HG02763 (cell line): Measurements from ENCODE around the gene SYNGR2.

Experiments used
- ATAC-seq: cut with Tn5 transposase; IDR thresholded peaks from one replicate; pipeline ENCODE4 v1.9.1; 2021; ENCODE audit warnings: mild to moderate bottlenecking, moderate library complexity; ENCODE audit not compliant: unreplicated experiment

SYNGR2 gene

DNA sequence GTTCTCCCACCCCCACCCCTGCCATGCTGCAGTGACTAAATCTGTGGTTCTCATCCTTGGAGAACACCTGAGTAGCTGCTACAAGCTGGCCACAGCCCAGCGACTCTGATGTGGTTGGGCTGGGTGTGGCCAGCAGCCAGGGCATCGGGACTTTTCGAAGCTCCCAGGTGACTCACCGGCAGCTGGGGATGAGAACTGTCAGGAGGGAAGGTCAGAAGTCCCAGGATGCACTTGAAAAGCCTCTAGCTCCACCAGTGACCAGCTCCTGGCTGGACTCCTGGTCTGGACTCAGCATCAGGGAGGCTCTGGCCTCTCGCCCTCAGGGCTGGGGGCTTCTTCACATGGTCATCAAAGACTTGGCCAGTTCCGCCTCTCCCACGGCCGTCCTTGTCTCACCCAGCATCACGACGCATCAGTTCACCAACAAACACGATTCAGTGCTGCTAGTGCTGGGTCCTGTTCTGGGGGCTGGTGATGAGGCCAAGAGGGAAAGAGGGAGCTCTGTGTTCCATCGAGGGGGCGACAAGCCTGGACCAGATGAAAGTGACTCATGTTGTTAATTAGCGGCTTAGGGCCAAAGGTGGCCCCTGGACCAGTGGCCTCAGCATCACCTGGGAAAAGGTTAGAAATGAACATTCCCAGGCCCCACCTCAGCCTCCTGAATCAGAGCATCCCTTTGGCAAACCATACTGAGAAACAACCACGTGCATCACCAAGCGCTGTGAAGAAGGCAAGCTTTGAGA is 26.1 kb upstream of the SYNGR2 start:
- ATAC-seq = no peak

DNA sequence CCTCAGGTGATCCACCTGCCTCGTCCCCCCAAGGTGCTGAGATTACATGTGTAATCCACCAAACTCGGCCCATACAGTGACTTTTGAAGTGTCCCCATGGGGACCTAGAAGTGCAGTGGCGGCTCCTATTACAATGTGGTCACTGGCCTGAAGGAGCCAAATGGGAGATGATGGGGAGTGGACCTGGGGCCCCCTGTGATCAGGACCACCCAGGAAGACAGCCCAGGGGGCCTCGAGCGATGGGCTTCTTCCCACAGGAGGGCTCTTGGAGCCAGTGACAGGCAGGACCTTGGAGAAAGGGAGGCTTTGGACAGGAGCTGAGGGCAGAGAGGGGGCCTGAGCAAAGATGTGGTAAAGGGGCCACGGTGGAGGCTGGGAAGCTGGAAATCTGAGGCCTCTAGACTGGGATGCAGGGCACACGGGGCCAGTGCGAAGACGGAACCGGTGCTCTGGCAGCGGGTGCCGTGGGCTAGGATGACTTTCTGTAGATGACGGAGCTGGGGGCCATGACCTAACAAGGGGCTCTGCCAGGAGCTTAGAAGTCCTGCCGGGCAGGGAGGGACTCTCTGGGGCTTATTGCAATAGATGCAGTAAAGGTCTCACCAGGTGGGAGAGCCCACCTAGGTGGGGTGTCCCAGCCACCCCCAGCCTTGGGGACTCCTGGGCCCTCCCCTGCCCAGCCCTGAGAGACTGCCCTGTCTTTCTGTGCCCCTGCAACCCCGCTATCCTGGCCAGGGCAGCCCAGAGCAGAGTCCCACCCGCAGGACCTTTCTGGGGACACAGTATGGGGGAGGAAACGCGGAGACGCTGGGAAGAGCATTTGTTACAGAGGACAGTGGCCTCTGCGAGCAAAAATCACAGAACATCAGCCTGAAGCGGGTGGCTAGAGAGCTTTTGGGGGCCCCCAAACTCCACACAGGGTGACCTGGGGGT is 24.9 kb upstream of the SYNGR2 start:
- no peak for ATAC-seq

DNA sequence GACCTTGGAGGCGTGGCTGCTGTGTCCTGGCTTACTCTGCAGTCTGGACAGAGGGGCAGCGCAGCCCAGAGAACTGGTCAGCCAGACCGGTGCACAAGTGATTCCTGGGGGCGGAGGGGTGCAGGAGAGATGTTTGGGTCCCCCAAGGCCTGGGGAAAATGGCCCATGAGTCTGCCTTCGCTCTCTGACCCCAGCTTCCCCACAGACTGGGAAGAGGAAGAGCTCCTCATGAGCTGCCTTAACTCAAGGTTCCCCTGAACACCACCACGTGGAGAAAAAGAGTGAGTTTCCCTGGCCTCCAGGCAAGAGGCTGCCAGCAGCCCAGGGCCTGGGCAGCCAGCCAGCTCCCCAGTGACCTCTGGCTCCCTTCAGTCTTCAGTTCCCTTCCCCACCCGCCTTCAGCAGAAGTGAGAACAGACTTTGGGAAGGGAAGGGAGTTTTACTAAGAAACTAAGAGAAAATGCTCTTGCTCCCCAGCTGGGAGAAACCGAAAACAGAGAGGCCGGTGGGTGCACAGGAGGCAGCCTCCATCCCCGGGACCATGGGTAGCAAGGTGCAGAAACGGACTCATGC is 24.1 kb upstream of the SYNGR2 start:
- no peak for ATAC-seq

DNA sequence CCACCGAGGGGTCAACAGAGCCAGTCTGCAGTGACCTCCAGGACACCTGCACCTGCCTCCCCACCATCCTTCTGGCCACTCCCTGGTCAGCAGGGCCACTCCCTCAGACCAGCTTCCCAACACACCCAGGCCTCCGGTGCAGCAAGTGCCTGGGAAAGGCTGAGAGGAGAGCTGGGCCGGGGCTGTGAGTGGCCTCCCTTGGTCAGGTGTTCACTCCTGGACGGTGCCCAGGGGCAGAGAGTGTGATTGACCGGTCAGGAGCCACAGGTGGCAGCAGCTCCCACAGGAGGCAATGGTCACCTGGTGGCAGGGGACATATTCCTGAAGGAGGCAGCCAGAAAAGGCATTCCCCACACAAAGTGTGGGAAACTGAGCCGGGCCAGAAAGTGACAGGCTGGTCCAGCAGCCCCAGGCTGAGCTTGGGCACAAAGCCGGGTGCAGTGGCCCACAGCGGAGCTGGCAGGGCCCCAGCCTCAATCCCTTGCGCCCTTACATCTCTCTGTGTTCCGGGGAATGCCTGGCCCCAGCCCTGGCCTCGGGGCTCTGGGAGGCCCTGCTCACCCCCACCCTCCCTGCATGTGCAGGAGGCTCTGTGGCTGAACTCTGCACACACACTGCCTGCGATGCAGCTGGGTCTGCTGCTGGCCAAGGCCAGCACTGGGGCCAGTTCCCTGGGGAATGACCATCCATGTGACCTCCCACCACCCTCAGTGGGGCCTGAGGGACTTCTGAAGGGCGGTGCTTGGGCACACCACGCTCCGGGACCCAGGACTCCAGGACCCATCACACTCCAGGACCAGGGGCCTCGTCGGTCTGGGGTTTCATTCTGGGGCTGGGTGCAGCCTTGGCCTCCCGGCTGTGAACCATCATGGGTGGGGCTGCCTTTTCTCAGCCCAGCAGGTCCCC is 23.4 kb upstream of the SYNGR2 start:
- no peak for ATAC-seq

DNA sequence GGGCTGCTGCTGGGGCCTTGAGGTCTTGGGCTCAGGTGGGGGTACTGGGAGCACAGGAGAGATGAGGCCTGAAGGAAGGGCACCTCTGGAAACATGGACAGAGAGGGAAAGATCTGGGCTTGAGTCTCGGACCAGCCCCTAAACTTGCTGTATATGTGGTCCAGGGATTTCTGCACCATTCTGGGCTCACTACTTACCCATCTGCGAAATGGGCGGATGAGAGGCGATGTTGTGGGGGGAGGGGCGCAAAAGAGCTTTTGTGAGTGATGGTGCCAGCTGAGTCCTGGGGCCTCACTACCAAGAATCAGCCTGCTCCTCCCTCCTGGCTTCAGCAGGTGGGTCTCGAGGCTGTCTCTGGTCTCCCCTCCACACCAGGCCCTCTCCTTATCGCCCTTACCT is 21.9 kb upstream of the SYNGR2 start:
- no peak for ATAC-seq

DNA sequence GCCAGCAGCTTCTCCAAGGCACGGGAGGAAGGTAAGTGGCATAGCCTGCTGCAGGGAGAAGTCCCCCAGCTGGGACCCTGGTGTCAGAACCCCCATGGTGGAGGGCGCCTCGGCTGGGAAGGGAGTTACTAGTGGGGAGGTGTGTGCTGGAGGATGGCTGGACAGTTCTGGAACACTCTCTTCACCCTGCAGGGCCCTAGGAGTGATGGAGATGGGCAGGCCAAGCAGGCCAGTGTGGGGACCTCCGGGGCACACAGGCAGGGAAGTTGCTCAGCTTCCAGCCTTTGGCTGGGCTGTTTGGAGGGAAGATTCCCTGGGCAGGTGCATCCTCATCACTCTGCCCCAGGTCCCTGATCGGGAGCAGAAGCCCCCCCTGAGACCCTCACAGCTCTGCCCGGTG is 21.5 kb upstream of the SYNGR2 start:
- no peak for ATAC-seq

DNA sequence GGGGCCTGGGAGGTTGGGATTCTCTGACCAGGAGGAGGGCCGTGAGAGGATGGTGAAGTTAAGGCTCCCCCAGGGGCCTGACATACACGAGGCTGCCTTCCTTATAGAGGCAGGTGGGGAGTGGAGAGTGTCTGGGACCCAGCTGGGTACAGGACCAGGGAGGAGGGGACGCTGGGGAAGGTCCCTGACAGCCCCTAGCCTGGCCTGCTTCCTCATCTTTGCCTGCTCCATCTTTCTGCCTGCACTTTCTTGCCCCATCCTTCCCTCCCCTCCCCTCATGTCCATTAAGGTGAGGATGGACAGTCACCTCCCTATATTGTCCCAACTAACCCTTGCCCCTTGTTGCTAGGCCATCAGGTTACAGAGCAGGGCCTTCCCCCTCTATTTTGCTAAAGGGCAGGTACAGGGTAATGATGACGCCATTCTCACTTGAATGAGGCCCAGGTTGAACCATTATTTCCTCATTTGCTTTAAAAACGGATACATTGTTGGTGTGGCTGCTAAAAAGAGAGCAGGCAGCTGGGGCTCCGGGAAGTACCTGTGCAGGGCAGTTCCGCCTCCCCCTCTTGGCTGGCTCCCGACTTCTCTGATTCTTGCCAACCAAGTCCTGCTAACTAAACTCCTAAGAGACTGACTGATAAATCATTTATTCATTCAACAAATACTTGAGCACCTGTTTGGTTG is 20.9 kb upstream of the SYNGR2 start:
- ATAC-seq = peak; percentile 46

DNA sequence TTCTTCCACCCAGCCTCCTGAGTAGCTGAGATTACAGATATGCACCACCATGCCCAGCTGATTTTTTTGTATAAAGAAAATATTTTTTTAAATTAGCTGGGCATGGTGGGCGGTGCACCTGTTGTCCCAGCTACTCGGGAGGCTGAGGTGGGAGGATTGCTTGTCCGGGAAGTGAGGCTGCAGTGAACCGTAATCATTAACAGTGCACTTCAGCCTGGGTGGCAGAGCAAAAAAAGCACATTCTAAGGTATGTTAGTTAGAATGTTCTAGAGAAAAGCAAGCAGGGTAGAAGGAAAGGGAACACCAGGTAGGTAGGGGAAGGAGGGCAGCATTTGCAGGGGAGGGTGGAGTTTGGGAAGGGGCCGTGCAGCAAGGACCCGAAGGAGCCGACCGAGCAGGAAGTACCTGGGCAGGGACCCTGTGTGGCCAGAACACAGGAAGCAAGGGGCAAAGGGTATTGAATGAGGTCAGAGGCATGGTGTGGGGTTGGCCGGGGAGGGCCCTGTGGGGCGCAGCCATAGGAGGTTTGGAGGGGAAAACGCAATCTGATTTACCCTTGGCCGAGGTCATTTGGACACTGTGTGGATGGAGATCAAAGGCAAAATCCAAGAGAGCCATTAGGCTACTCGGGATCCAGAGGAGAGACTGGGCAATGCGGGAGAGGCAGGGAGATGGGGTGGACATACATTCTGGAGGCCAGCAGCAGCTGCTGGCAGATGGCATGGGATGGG is 19.9 kb upstream of the SYNGR2 start:
- no peak for ATAC-seq

DNA sequence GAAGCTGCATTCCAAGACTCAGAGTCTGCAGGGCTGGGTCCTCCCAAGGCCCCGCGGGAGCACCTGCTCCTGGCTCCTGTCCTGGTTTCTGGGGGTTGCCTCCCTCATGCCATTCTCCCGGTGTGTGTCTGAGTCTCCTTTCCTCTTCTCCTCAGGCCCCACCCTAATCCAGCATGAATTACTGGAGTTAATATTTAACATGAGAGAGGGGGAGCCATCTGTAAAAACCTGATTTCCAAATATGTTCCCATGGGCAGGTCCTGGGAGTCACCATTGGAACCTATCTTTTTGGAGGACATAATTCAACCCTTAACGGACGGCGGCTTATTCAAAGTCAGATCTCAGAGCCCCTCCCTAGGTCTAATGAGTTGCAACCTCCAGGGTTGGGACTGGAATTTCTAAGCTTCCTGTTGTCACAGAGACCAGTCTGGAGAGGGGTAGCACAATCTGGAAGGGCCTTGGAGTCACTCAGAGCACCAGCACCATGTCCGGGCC is 16.8 kb upstream of the SYNGR2 start:
- no peak for ATAC-seq

DNA sequence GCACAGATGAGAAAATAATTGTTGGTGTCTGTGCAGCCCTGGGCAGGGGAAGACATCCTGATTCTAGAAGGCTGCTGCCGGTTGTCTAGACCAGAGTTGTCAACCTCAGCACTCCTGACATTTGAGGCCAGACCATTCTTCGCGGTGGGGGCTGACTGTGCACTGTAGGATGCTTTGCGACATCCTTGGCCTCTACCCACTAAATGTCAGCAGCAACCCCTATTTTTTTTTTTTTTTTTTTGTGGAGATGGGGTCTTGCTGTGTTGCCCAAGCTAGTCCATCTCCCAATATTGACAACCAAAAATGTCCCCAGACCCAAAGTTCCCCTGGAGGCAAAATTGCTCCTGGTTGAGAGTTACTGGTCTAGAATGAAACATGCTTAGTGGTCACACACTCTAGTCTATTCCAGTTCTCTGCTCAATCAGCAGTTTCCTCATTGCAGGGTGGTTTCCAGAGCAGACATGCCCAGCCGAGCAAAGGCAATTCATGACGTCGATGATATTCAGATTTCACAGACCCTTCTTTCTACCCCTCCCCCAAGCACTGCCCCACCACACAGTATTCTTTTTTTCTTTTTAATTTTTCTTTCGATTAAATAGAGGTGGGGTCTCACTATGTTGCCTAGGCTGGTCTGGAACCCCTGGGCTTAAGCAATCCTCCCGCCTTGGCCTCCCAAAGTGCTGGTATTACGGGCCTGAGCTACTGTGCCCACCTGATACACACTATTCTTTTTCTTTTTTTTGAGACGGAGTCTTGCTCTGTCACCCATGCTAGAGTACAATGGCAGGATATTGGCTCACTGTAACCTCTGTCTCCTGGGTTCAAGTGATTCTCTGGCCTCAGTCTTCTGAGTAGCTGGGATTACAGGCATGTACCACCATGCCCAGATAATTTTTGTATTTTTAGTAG is 13.2 kb upstream of the SYNGR2 start:
- ATAC-seq = peak; percentile 48

DNA sequence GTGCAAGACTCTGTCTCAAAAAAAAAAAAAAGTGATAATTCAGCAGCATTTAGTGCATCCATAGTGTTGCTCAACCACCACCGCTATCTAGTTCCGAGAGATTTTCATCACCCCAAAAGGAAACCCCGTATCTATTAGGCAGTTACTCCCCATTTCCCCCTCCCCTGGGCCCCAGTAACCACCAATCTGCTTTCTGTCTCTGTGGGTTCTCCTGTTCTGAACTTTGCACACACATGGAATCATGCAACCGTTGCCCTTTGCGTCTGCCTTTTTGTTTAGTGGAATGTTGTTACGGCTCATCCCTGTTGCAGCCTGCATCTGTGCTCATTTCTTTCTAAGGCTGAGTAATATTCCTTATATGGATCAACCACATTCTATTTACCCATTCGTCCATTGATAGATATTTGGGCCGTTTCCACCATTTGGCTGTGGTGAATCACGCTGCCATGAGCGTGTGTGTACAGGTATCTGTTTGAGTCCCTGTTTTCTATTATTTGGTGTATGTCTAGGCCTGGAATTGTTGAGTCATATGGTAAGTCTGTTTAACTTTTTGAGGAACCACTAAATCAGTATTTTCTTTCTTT is 8.7 kb upstream of the SYNGR2 start:
- ATAC-seq = no peak

DNA sequence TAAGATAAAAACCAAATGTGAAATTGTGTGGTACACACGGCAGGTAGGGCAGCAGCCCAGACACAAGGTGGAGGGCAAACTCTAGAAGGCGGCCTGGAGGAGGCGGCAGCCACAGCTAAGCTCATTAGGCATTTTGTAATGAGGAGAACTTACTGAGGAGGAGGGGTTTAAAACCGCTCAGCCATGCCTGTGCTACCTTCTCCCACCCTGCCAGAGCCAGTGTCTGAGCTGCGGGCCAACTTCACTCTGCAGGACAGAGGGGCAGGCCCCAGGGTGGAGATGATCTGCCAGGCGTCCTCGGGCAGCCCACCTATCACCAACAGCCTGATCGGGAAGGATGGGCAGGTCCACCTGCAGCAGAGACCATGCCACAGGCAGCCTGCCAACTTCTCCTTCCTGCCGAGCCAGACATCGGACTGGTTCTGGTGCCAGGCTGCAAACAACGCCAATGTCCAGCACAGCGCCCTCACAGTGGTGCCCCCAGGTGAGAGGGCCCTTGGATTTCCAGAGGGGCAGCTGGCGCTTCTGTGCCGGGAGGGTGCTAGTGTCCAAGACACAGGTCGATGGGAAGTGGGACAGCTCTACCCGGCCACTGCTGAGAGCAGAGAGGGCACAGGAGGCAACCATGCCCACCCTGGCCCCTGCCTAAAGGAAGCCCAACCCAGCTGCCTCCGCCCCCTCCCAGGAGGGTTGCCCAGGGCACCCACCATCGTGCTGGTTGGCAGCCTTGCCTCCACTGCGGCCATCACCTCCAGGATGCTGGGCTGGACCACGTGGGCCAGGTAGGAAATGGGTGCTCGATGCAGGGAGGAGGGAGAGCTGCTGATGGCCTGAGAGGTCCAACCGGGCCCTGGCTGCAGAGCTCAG is 4.3 kb upstream of the SYNGR2 start:
- no peak for ATAC-seq

DNA sequence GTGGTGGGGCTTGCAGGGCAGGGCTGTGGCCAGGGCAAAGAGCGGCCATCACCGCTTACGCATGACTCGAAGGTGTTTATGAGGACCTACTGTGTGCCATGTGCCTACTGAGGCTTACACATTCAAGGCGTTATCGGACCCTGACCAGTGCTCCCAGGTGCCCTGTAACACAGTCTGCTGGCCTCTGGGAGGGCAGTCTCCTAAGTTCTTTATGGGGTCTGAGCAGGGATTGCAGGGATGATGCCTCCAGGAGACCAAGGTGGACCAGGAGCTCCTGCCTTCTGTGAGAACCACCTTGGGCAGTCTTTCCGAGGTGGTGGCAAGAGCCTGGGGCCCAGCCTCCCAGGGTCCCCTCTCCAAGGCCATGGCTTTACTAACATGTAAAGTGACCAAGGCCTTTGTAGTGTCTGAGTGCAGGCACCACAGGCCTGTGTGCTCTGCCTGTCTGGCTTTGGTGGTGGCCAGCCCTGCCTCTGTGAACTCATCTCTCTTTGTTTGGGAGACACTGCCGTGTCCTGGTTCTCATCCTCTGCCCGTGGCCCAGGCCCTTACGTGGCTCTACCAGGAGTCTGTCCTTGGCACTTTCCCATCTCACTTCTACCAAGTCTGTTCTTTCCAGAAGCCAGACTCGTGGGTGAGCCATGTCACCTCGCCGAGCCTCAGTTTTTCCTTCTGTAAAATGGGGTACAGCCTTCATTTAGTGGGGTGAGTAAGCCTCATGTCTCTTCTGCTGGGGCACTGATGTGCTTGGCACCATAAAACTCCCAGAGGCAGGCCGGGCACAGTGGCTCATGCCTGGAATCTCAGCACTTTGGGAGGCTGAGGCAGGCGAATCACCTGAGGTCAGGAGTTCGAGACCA is 3.4 kb upstream of the SYNGR2 start:
- no peak for ATAC-seq

DNA sequence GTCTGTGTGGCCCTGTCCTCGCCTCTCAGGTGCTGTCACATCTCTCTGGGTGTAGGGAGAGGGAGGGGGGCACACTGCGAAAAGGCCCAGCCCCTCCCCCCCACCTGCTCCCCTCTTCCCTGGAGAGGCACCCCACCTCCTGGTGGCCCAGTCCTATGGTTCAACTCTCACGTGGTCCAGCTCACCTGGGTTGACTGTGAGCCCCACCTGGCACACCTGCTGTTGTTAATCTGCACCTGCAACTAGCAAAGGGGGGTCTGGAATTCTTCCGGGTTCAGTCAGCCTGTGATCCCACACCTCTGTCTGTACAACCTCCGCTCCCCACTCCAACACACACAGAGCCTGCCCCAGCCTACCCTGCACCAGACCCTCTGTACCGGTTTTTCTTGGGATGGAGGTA is 2.0 kb upstream of the SYNGR2 start:
- ATAC-seq = no peak

DNA sequence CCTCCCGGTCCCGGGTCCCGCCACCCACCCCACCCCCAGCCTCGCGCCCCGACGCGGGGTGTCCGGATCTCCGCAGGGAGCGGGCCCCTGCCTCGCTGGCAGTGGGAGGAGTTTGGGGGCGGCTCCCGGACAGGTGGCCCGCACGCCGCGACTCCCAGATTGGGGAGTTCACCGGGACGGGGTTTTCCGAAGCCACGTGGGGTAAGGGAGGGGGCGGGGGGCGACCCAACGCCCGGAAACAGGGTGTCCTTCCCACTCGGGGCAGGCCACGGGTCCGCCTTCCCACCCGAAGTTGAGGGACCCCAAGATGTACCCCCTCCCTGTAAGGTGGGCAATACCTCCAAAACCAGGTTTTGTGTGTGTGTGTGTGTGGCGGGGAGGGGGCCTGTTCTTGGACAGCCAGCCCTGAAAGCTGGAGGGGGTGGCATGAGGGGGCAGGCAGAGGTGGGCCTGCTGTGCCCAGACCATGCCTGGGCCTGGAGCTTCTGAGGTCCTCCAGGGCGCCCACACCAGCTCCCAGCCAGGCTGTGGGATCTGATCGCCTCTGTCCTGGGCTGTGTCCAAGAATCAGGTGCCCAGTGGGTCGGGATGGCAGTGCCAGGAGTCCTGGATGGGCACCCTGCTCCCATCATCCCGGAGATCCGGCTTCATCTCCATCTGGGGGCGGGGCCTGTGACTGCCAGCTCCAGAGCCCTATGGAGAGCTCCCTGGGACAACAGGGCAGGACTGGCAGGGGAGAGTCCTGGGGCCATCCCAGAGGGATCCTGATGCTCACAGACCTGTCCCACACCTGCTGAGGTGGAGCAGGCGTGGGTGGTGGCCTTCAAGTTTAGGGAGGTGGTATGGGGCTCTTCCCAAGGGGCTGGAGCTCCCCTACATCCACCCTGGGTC is 767 bp downstream of the SYNGR2 start:
- ATAC-seq = peak; percentile 17
